GM19397 (cell line): ENCODE results near the gene MOSPD3.
"Not testable (repeated sequence)": the region's sequence is repeated elsewhere in the genome, so short reads cannot be mapped to it uniquely, and the experiment has no call there.

Experiments used
- ATAC-seq: cut with Tn5 transposase; IDR thresholded peaks from one replicate; pipeline ENCODE4 v1.9.1; 2021; ENCODE audit warnings: mild to moderate bottlenecking, moderate library complexity; ENCODE audit not compliant: unreplicated experiment

MOSPD3 gene

GRCh38 chr7:100611983-100612729 lies at the start of gene MOSPD3:
MOSPD3 (plus strand) TSS chr7:100612540; CDS start chr7:100612792, 252 bp downstream.
- peak; percentile 93 for ATAC-seq

GRCh38 chr7:100563100-100563564 lies 49.2 kb upstream of the MOSPD3 start:
- no peak for ATAC-seq

GRCh38 chr7:100563809-100564400 lies 48.4 kb upstream of the MOSPD3 start:
- no peak for ATAC-seq

GRCh38 chr7:100564405-100564804 lies 47.9 kb upstream of the MOSPD3 start:
- ATAC-seq, result not testable (repeated sequence)

GRCh38 chr7:100565133-100565571 lies 47.2 kb upstream of the MOSPD3 start:
- no peak for ATAC-seq

GRCh38 chr7:100566018-100566531 lies 46.3 kb upstream of the MOSPD3 start:
- ATAC-seq, result no peak

GRCh38 chr7:100567031-100567730 lies 45.2 kb upstream of the MOSPD3 start:
- ATAC-seq, result no peak

GRCh38 chr7:100567751-100568175 lies 44.6 kb upstream of the MOSPD3 start:
- no peak for ATAC-seq

GRCh38 chr7:100568176-100568895 lies 44.0 kb upstream of the MOSPD3 start:
- no peak for ATAC-seq

GRCh38 chr7:100568896-100569844 lies 43.2 kb upstream of the MOSPD3 start:
- no peak for ATAC-seq

- ATAC-seq, result no peak
These were observed 41.1 kb upstream of the MOSPD3 start for GRCh38 chr7:100570954-100571828.

GRCh38 chr7:100571829-100572116 lies 40.6 kb upstream of the MOSPD3 start:
- no peak for ATAC-seq

- ATAC-seq, result no peak
These were observed 39.9 kb upstream of the MOSPD3 start for GRCh38 chr7:100572281-100572948.

GRCh38 chr7:100572949-100573675 lies 39.2 kb upstream of the MOSPD3 start:
- no peak for ATAC-seq

- no peak for ATAC-seq
These were observed 38.5 kb upstream of the MOSPD3 start, which contains the start of gene SAP25 for GRCh38 chr7:100573691-100574361. SAP25 (minus strand) TSS chr7:100573900; CDS start chr7:100573742, 158 bp downstream.

- ATAC-seq, result no peak
These were observed 37.8 kb upstream of the MOSPD3 start for GRCh38 chr7:100574362-100575205.
